Activated T-cell treated with anti-CD3 and anti-CD28 coated beads for 48 hours (primary cell): ENCODE measurements around the gene GNAI2.
"Not testable (repeated sequence)": the region's sequence is repeated elsewhere in the genome, so short reads cannot be mapped to it uniquely, and the experiment has no call there.

ENCODE experiments used
- DNase-seq: peaks from one replicate; pipeline ENCODE4 v3.0.0-alpha.2; 2020; ENCODE audit warnings: low read depth

The GNAI2 gene

DNA sequence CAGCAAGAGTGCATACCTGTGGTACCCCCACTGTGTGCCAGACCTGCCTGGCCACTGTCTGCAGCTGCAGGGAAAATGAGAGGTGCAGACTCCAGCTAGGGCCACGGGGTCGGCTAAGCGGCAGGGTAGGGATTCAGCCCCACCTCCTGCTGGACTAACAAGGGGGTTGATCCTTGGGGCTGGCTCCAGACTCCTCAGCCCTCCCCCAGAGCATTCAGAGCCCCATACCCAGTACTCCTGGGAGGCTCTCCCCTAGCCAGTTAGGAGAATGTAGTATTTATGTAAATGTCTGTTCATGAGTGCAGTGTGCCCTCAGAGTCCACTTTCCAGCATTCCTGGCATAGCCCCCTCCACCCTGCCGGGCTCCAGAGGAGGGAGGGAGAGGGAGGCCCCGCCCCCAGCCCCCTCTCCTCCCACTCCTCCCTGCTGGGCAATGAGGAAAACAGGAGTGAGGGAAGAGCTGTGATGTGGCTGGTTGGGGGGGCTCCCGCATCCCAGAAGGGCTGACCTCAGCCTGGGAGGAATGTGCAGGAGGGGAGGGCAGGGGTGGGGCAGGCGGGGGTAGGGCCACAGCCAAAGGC is 28.5 kb downstream of the GNAI2 start:
- DNase-seq = no peak

DNA sequence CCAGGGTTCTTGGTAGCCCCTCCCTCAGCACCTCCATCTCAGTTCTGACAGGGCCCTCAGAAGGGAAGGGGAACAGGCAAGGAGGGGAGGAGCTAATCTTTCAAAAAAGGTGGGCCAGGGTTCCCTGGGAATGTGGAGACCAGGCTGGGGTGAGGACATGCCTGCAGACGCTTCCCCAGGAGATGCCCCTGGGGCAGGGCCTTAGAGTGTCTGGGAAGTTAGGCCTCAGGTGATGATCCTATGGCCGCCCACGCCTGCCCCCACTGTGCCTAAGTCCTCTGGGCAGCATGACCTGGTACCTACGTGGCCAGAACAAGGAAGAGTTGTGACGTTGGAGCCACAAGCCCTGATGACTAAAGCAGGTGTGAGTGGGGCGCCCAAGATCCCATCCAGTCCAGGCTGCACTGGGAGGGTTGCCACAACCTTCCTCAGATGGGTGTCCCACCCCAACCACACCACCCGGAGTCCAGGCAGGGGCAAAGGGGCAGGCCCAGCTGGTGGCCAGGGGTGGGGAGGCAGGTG is 29.0 kb downstream of the GNAI2 start:
- no peak for DNase-seq

DNA sequence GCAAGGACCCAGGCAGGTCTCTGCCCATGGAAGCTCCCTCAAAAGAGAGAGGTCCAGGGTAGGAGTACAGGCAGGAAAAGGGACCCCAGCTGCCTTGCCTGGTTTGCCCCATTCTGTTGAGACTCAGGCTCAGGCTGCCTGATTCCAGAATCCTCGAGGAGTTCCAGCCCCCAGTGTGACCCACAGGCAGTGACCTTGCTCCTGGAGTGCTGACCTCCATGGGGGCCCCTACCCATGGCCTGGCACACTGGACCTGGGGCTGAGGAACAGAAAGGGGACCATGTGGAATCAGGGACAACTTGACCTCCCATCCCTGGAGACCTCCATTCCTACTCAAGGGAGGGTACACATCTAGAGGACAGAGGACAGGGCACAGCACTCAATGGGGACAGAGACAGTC is 29.6 kb downstream of the GNAI2 start:
- no peak for DNase-seq

DNA sequence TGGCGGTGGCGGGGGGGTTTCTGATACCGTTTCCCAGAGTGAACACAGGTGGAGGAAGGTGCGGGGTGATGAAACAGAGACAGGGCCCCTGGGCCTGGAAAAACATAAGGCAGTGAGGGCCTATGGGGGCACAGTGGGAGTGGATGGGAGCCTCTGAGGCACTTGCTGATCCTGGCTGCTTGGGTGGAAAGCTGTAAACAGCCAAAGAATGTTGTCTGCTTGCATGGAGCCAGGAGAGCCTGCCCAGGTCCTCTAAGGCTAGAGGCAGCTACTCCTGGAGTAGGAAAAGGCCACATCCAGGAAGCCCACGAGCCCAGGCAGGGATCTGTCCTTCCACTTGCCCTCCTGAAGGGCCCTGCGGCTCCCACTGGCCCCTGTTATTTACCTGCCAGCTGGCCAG is 30.0 kb downstream of the GNAI2 start:
- DNase-seq = no peak

DNA sequence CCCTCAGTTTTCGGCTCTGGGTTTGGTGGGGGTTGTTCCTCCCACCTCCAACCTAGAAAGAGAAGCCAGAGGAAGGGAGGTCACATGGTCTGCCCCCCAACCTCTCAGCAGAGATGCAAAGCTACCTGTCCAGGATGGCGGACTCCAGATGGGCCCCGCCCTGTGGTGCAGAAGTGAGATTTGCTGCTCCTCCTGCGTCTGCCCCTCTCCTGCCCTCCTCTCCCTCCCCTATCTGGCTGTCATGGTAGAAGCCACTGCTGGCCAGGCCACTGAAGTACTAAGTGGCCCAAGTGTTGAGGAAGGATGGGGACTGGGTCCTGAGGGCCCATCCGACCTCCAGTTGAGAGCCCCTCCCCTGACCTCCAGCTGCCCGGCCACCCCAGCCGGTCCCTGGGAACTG is 30.8 kb downstream of the GNAI2 start:
- DNase-seq = no peak

DNA sequence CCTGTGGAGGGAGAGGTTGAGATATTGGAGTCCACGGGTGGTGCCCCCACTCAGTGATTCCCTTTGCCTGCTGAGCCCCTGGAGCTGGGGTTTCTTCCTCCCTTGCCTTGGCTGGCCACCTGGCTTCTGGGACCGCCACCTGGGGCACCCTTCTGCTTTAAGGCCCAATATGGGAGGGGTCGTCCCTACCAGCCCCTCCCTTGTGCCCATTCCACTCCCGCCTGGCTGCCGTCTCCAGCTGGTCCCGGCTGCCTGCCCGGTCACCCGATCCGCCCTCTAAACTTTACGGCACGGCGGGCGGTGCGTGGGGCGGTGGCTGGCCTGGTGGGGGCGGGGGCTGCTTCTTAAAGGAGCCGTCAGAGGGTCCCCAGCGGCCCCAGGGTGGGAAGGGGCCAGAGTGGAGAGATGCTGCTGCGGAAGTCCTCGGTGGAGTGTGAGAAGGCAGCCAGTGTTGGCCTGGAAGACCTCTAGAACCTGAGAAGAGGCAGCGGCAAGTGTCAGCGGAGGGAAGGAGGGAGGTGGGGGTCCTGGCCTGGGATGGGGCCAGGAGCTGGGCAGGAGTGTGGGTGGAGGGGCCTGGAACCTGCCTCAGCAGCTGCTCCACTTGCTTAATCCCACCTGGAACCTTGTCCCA is 31.4 kb downstream of the GNAI2 start:
- DNase-seq = no peak

DNA sequence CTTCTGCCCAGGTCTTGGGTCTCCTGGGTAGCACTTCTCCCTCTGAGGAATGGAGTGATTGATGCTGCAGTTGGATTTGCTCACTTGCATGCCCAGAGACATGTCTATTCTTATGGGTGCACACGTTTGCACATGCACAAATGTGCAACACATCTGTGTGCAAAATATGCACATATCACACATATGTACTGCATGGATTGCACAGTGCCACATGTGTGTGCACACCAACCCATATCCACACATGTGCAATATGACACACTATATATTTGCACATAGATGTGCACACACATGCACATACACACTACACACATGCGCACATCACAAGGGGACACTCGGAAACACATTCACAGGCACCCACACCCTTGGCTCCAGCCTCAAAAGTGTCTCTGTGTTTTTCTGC is 32.3 kb downstream of the GNAI2 start:
- DNase-seq = no peak

DNA sequence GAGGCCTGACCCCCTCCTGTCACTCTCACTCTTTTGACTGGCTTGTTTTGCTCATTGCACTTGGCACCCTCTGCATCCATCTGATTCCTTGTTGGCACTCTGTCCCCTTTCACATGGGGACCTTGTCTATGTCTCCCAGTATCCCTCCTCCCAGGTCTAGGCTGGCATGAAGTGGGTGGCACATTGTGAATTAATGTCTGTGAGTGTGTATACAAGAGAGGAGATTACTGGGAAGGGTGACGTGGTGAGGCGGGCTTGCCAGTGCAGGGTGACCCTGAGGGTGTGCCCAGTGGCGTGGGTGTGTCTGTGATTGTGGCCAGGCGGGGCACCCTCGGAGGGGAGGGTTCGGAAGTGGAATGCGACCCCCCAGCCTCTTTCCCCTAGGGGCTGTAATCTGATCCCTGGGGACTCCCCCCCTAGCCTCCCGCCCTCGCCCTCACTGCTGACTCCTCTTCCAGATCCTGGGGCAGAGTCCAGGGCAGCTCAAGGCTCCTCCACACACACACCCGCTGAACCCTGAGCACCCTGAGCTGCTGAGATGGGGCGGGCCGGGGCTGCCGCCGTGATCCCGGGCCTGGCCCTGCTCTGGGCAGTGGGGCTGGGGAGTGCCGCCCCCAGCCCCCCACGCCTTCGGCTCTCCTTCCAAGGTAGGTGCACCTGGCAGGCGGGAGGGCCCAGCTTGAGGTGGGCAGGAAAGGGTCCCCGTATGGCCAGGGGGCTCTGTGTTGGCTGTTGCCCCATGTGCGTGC is 32.9 kb downstream of the GNAI2 start, which contains the start of gene SEMA3B:
Gene SEMA3B (plus strand): TSS at position 445 of the 749 bp plus-strand sequence. CDS start 94 bp downstream, at position 539.
- DNase-seq = no peak

DNA sequence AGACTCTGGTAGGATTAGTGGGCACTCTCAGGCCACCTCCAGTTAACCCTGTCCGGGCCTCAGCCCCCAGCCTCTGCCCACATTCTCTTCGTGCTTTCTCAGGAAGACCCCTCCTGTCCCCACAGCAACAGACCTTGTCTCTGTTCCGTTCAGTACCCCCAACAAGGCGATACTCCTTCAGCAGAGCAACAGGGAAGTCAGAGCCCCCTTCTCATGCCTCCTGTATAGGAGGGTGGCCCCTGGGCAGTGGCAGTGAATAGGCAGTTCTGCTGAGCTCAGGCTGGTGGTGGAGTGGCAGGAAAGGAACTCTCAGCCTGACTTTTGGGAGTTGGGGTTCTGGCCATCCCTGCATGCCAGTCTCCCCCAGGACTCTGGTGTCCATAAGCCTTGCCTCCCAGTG is 33.5 kb downstream of the GNAI2 start:
- no peak for DNase-seq

DNA sequence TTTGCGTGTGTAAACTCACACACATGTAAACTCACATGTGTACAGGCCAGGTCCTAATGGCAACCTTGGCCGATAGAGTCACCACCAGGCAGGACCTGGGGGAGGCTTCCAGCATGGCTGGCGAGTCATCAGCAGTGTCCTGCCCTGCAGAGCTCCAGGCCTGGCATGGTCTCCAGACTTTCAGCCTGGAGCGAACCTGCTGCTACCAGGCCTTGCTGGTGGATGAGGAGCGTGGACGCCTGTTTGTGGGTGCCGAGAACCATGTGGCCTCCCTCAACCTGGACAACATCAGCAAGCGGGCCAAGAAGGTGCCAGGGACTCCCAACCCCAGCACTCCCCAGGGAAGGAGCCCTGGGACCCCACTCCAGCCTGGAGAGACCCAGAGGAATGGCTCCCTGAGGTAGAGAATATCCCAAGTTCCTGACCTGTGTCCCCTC is 34.0 kb downstream of the GNAI2 start:
- no peak for DNase-seq

DNA sequence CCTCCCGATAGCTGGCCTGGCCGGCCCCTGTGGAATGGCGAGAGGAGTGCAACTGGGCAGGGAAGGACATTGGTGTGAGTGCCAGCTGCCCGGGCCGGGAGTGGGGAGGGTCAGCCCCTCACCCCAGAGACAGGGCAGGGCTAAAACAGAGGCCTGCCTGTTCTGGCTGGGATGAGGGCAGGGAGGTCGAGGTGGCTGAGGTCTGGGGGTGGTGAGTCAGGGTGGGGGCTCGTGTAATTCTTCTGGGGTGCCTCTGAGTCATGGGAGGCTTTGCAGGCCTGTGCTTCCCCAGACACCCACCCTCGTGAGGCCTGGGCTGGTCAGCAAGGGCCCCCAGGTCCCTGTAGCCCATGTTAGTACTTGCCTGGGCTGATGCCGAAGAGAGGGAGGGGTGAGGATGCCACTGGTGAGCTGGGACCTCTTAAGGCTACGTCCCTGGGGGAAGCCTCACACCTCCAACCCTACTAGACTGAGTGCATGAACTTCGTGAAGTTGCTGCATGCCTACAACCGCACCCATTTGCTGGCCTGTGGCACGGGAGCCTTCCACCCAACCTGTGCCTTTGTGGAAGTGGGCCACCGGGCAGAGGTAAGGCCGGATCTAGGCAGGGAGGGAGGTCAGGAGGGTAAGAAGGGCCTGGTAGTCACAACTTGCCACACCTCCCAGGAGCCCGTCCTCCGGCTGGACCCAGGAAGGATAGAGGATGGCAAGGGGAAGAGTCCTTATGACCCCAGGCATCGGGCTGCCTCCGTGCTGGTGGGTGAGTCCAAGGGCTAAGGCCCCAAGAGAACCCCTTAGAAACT is 34.6 kb downstream of the GNAI2 start:
- DNase-seq = no peak

DNA sequence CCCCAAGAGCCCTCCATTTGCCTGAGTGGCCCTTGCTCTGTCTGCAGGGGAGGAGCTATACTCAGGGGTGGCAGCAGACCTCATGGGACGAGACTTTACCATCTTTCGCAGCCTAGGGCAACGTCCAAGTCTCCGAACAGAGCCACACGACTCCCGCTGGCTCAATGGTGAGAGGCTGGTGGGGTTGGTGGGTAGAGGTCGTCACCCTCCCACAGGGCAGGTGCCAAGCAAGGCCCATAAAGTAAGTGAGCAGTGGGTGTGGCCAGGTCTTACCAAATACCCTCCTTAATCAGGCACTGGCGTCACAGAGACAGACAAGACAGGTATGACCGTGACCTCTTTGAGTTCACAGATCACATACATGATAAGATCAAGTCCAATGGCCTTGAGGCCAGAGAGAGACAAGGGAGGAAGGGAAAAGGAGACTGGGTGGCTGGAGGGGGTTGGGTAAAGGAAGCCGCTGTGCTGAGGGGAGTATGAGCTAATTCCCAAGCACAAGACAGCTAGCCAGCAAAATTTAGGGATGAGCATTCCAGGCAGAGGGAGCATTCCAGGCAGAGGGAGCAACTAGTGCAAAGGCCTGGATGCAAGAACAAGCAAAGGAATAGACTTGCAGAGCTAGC is 35.4 kb downstream of the GNAI2 start:
- DNase-seq = no peak

DNA sequence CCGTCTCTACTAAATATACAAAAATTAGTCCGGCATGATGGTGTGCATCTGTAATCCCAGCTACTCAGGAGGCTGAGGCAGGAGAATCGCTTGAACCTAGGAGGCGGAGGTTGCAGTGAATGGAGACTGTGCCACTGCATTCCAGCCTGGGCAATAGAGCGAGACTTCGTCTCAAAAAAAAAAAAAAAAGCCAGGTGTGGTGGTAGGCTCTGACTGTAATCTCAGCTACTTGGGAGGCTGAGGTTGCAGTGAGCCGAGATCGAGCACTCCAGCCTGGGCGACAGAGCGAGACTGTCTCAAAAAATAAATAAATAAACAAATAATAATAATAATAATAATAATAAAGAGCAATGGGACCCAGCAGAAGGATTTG is 36.5 kb downstream of the GNAI2 start:
- DNase-seq = not testable (repeated sequence)

DNA sequence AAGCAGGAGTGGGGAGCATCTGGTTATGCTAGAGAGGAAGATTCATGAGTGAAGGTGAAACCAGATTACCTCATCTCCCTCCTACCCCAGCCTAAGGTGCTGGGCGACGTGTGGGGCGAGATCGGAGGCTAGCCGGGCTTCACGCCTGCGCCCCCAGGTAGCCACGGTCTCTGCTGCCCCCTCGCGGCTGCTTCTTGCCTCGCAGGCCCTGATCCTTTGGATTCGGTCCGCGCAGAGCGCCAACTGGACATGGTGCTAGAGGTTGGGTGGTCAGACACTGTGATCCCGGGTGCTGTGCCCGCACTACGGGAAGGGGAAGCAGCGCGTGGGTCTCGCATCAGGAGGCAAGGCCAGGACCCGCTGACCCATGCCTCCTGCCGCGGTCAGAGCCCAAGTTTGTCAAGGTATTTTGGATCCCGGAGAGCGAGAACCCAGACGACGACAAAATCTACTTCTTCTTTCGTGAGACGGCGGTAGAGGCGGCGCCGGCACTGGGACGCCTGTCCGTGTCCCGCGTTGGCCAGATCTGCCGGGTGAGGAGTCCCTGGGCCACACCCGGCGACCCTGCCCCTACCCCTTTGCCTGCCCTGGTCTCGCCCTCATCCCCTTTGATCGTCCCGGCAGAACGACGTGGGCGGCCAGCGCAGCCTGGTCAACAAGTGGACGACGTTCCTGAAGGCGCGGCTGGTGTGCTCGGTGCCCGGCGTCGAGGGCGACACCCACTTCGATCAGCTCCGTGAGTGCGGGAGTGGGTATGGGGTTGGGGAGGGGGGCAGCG is 37.1 kb downstream of the GNAI2 start:
- DNase-seq = peak; percentile 88

DNA sequence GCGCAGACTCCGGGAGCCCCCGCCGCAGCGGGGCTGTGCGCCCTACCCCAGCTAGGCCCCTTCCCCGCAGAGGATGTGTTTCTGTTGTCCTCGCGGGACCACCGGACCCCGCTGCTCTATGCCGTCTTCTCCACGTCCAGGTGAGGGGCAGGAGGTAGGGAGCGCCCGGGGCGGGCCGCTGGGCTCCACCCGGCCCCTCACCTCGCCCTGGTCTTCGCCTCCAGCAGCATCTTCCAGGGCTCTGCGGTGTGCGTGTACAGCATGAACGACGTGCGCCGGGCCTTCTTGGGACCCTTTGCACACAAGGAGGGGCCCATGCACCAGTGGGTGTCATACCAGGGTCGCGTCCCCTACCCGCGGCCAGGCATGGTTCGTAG is 37.7 kb downstream of the GNAI2 start:
- DNase-seq = no peak

DNA sequence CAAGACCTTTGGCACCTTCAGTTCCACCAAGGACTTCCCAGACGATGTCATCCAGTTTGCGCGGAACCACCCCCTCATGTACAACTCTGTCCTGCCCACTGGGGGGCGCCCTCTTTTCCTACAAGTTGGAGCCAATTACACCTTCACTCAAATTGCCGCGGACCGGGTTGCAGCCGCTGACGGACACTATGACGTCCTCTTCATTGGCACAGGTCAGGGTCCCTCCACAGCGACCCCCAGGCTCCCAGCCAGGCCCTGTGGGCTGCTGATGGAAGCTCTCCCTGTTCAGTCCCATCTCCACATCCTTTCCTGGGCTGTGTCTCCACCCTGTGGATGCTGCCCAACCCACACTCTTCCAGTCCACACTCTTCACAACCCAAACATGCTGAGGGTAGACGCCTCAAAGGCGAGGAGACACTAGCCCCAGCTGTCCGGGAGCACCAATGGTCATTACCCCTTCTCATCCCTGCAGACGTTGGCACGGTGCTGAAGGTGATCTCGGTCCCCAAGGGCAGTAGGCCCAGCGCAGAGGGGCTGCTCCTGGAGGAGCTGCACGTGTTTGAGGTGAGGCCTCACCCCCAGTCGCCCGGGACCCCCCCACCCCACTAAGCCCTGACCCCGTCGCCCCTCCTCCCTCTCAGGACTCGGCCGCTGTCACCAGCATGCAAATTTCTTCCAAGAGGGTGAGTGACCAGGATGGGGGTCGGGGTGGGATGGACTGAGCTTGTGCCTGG is 38.5 kb downstream of the GNAI2 start:
- peak; percentile 76 for DNase-seq

DNA sequence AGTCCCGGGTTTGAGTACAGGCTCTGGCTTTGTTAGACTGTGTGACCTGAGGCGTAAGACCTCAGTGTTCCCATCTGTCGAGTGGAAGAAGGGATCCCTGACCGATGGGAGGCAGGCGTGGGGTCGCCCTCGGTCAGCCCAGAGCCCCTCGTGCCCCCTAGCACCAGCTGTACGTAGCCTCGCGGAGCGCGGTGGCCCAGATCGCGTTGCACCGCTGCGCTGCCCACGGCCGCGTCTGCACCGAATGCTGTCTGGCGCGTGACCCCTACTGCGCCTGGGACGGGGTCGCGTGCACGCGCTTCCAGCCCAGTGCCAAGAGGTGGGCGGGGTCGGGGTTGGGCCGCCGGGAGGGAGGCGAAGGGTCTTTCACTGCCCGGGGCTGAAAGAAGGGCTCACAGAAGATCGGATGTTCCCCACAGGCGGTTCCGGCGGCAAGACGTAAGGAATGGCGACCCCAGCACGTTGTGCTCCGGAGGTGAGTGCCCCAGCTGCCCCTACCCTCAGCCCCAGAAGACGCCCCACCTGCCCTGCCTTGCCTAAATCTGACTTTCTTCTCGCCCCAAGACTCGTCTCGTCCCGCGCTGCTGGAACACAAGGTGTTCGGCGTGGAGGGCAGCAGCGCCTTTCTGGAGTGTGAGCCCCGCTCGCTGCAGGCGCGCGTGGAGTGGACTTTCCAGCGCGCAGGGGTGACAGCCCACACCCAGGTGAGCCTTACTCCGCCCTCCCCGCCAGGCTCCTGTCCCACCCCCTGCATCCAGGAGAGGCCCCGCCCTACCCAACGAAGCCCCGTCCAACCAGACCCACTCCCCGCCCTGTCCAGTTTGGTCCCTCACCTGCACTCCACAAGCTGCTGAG is 39.4 kb downstream of the GNAI2 start:
- no peak for DNase-seq

DNA sequence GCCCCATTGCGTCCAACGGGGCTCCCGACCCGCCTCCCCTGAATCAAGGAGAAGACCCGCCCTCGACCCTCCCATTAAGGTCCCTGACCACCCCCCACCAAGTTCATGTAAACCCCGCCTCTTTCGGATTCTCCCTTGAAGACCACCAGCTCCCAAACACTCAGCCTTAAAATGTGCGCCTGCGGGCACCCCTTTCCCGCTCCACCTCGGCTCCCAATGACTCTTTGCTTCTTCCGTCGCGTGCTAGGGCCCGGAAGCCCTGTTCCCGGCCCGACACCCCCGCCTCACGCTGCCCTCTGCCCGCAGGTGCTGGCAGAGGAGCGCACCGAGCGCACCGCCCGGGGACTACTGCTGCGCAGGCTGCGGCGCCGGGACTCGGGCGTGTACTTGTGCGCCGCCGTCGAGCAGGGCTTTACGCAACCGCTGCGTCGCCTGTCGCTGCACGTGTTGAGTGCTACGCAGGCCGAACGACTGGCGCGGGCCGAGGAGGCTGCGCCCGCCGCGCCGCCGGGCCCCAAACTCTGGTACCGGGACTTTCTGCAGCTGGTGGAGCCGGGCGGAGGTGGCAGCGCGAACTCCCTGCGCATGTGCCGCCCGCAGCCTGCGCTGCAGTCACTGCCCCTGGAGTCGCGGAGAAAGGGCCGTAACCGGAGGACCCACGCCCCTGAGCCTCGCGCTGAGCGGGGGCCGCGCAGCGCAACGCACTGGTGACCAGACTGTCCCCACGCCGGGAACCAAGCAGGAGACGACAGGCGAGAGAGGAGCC is 40.2 kb downstream of the GNAI2 start:
- peak; percentile 47 for DNase-seq

DNA sequence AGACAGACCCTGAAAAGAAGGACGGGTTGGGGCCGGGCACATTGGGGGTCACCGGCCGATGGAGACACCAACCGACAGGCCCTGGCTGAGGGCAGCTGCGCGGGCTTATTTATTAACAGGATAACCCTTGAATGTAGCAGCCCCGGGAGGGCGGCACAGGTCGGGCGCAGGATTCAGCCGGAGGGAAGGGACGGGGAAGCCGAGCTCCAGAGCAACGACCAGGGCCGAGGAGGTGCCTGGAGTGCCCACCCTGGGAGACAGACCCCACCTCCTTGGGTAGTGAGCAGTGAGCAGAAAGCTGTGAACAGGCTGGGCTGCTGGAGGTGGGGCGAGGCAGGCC is 40.7 kb downstream of the GNAI2 start:
- no peak for DNase-seq
